ENCODE results near the gene EXOC6.
"Not testable (repeated sequence)": the region's sequence is repeated elsewhere in the genome, so short reads cannot be mapped to it uniquely, and the experiment has no call there.

The EXOC6 gene

DNA sequence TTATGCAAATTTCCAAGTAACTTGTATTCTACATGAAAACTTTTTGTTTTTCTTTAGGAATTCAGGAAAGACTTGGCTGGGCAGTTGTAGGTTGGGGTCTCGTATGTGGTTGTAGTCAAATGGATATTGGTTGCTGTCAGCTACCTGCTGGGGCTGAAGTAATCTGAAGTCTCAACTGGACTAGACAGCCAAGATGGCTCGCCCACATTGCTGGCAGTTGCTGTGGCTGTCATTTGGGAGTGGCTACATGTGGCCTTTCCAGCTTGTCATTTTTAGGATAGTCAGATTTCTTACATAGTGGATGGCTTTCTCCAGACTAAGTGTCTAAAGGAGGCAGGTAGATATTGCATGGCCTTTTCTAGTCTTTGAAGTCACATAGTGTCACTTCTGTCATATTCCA lies 32.6 kb downstream of the EXOC6 start:
- DNase-seq = no peak

DNA sequence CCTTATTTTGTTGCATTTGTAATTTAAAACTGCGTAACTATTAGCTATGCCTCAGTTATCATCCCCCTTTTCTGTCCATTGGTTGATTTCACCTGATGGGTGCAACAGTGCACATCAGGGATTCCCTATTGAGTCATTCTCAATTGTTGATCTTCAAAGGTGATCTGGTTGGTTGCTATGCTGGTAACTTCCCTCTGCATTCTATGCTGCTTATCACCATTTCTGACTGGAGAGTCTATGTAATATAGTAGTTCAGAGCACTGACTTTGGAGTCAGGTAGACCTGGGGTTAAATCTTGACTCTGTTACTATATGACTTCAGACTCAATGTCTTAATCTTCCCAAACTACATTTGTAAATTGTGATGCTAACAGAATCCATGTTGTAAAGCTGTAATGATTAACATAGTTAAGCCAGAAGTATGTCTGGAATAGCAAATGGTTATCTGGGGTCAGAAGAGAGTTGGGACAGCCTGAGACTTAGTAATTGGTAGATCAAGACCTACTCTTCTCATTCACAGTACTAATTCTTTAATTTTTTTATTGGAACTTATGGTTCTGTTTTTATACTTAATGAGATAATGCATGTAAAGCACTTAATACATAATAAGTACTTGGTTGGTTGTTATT lies 38.1 kb downstream of the EXOC6 start:
- no peak for DNase-seq

DNA sequence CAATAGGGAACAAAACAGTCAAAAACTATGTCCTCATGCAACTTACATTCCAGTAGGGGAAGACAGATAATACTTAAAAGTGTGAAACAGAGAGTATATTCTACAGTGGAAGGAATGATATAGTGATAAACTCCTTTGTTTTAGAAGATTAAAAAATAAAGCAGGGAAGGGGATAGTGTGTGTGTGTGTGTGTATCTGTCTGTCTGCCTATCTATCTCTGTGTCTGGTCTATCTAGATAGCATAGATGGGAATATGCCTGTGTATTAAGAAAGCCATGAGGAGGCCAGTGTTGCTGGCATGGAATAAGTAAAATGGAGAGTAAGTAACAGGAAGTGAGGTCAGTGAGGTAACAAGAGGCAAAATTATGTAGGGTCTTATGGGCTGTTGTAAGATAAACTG lies 42.2 kb downstream of the EXOC6 start:
- no peak for DNase-seq

DNA sequence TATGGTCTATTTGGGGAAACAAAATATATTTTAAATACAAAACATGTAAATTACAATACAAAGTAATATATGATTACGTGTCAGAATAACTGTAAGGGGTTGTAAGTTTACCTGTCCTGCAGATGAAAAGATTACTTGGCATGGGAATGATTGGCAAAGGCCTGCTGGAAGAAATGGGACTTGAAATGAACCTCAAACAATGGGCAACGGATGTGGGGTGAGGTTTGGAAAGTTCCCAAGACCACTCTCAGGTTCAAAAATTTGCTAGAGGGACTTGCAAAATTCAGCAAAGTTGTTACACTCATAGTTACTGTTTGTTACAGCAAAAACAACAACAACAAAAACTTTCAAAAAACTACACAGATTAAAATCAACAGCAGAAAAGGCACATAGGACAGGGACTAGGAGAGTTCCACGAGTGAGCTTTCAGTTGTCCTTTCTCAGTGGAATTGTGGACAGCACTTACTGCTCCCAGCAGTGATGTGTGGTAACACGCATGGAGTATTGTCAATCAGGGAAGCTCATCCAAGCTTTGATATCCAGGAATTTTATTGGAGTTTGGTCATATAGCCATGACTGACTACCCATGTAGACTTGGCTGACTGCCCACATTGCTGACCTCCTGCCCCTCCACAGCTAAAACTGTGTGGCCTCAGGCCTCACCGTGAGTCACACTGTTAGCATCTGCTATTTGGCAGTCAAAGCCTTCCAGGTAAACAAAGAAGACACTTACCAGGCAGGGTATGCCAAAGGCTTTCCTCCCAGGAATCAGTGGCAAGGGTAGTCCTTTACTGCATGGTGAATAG lies 43.8 kb downstream of the EXOC6 start:
- no peak for DNase-seq

DNA sequence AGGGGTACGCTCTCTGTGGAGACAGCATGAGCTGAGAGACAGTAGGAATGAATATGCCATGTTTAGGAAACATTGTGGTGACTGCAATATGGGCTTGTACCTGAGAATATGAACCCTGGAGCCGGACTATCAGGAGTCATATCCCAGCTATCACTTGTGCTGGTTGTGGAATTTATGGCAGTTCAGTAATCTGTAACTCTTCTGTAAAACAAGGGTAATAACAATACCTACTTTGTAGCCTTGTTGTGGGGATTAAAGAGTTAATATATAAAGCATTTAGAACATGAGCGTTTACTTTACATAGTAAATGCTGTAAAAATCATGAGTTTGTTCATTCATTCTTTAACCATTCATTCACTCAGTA lies 44.4 kb downstream of the EXOC6 start:
- DNase-seq = no peak

DNA sequence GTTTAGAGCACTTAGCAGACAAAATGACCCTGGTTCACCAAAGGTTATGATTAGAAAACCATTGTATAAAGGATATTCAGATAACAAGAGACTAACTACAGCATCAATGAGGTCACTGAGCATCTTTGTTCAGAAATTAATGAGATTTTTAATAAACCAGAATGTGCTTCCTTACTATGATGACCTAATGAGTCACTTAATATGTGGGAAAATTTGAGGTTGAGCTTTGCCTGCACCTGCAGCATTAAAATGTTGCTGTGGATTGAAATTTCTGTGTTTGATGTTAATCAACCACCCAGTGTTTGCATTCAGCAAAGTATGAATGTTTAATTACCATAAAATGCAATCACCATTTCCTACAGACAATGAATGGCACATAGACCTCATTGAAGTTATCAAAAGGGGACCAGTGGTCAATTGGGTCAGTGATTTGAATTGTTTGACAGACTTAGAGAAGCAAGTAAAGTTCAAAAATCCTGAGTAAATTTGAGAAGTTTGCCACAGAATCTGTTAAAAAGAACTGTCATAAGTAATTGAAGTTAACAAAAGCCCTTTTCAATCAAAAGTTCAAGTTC lies 45.8 kb downstream of the EXOC6 start:
- DNase-seq = no peak

DNA sequence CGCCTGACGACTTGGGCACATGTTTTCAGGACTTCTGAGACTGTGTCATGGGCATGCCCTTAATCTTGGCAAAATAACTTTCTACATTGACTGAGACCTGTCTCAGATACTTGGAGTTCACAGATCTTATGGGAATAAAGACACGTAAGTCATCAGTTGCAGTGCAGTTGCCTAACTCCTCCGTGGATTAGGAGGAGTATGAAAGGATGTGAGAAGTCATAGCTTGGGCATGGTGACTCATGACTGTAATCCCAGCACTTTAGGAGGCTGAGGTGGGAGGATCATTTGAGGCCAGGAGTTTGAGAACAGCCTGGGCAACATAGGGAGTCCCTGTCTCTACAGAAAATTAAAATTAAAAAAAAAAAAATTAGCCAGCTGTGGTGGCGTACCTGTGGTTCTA lies 49.6 kb downstream of the EXOC6 start:
- DNase-seq = no peak

DNA sequence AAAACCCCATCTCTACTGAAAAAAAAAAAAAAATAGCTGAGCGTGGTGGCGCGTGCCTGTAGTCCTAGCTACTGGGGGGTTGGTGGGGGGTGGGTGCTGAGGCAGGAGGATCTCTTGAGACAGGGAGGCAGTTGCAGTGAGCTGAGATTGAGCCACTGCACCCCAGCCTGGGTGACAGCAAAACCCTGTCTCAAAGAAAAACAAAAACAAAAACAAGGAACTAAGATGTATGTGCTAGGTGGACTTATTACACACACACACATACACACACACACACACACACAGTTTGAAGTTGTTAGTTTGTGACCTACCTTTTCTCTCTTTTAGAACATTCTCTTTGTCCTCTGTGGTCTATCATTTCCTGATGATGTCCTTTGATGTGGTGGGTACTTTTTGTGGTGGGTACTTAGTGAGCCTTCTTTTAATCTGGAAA lies 53.5 kb downstream of the EXOC6 start:
- DNase-seq = no peak

DNA sequence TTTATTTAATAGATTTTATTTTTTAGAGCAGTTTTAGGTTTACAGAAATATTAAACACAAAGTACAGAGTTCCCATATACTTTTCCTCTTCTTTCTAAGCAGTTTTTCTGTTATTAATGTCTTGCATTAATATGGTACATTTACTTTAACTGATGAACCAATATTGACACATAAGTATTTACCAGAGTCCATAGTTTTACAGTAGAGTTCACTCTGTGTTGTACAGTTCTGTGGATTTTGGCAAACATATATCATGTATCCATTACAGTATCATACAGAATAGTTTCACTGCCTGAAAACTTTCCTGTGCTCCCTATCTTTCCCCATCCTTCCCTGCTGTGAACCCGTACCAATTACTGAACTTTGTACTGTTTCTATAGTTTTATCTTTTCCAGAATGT lies 55.3 kb downstream of the EXOC6 start:
- DNase-seq = no peak

DNA sequence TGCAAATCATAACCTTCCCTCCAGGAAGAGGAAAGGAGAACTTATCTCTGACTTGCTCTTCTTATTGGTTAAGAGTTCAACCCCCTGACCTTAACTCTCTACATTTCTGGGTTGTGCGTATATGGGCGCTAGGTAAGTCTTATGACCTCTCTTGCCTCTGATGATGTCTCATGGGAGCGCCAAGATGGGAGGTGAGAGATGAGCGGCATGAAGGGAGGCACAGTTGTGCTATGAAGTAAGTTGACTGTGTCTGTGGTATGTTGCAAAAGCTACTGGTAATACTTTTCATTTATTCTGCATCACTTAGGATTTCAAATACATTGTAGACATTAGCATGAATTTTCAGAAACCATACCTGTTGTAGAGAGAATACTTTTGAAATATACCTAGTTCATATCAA lies 59.0 kb downstream of the EXOC6 start:
- no peak for DNase-seq

DNA sequence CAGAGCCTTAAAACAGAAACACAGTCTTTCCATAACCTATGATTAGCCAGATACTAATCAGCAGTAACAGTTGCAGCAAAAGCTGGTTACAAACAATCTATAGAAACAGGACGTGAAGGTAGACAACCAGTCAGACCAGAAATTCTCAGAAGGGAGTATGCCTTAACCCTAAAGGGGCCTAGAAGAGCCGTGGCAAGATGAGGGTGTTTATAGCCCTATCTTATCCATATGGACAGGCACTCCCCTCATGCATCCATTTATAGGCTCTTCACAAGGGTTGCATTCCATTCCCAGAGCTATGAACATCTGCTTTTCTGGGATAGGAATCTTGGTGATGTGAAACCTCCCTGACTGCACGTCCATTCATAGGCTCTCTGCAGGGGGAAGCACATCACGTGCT lies 64.3 kb downstream of the EXOC6 start:
- DNase-seq = not testable (repeated sequence)

DNA sequence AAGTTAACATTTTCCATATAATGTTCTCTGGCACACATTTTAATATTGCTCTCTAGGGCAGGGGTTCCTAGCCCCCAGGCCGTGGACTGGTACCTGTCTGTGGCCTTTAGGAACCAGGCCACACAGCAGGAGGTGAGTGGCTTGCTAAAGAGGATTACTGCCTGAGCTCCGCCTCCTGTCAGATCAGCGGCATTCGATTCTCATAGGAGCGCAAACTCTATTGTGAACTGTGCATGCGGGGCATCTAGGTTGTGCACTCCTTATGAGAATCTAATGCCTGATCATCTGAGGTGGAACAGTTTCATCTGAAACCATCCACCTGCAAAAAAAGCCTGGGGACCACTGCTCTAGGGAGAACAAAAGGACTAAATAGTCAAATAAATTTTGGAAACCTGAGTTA lies 65.7 kb downstream of the EXOC6 start:
- DNase-seq = no peak

DNA sequence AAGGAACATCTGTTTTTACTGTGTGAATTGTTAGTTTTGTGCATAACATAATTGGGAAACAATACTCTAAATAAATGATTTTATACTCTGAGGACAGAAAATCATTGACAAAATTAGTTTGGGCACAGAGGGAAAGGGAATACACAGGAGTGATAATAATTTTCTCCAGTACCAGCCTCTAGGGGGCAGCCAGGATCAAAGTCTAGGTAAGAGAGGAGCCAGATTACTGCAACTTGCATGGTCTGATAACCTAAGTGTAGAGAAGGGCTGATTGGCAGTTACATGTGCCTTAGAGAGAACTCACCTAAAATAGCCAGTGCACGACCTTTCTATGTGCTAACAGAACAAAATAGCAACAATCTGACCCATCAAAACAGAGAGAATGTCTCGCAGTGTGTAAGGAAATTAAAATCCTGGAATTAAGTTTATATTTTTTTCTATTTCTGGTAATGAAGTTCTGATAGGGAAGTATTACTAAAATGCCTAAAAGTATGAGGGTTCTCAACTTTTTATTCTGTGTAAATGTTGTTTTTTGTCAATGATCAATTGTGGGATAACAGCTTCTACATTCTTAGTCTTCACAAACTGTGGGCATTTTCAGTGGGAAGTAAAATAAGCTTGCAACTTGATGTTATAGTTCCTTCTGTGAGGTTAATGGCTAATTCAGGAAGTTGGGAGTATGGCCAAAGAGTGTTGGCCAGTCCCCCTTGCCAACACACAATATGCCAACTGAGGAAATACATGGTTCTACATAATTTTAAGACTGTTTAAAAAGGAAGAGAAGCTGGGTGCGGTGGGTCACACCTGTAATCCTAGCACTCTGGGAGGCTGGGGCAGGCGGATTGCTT lies 66.4 kb downstream of the EXOC6 start:
- DNase-seq = peak; percentile 26 to 31

DNA sequence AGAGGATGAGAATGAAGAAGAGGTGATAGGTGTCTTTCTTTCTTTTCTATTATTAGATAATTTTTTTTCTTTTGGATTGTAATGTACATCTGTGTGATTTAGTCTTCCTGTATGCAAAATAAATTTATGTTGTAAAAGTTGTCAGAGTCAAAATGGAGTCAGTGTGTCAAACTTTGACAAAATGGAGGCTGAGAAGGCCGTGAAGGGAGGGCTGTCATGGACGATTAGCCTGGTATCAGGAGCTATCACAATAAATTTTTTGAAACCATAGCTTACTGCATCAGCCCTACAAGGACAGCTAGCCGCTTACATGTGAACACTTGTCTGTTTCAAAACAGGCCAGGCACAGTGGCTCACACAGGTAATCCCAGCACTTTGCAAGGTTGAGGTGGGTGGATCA lies 67.6 kb downstream of the EXOC6 start:
- DNase-seq = no peak

DNA sequence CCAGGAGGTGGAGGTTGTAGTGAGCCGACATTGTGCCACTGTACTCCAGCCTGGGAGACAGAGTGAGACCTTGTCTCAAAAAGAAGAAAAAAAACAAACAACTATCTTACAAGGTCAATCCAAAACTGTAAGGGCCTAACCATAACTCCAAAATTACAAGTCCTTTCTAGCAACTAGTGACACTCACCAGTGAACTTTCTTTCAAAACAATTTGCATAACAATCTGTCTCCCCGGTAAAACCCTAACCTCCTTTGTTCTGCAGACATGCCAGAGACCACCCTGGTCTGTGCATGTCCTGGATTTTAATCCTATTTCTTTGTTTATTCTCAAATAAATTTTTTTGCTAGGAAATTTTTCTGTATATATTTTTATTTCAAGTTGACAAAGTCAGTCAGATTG lies 68.1 kb downstream of the EXOC6 start:
- no peak for DNase-seq

DNA sequence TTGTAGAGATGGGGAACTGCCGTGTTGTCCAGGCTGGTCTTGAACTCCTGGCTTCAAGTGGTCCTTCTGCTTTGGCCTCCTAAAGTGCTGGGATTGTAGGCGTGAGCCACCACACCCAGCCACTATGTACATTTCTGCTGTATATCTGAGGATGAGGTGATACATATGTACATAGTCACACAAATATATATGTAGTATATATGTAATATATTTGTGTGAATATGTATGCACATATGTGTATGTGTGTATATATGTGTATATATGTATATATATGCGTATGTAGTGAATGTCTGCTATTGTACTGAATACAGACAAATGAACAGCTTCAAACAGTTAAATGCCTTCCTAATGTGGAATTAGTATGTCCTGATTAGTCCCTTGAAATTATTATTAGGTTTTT lies 70.3 kb downstream of the EXOC6 start:
- no peak for DNase-seq

DNA sequence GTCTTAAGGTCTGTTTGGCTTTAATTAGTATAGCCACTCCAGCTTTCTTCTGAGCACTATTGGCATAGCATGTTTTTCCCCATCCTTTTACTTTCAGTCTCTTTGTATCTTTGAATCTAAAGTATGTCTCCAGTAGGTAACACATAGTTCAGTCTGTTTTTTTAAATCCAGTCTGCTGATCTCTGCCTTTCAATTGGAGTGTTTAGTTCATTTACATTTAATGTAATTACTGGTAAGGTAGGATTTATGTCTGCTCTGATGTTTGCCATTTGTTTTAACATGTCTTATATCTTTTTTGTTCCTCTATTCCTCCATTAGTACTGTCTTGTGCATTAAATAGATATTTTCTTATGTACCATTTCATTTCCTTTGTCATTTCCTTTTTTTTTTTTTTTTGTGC lies 72.5 kb downstream of the EXOC6 start:
- no peak for DNase-seq

DNA sequence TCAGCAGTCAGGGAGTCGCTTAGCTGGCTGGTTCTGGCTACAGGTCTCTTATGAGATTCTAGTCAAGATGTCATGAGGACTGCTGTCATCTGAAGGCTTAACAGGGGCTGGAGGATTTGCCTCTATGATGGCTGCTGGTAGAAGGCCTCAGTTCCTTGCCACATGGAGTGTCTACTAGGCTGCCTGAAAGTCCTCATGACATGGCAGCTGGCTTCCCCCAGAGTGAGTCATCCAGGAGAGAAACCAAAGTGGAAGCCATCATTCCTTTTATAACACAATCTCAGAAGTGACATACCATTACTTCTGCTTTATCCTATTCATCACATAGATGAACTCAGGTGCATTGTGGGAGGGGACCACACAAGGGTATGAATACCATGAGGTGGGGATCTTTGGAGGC lies 75.1 kb downstream of the EXOC6 start:
- DNase-seq = no peak

DNA sequence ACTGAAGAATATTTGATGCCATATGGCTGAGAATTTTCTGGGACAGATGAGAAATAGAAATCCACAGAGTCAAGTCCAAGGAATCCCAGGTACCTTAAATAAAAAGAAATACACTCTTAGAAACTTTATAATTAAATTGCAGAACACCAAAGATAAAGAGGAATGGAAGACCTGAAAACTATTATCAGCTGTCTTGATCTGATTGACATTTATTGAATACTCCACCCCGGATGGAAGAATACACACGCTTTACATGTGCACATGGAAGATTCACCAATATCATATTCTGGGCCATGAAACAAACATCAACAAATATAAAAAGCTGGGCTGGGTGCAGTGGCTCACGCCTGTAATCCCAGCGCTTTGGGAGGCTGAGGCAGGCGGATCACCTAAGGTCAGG lies 81.6 kb downstream of the EXOC6 start:
- no peak for DNase-seq

DNA sequence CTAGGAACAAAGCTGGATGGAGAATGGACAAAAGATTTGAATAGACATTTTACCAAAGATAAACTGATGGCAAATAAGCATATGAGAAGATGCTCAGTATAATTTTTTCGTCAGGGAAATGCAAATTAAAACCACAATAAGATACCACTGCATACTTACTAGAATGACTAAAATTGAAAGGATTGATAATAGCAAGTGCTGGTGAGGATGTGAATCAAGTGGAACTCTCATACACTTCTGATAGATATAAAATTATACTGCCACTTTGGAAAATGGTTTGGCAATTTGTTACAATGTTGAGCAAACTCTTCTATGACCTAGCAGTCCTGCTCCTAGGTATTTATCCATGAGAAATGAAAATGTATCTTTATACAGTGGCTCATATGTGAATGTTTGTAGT lies 83.3 kb downstream of the EXOC6 start:
- no peak for DNase-seq

DNA sequence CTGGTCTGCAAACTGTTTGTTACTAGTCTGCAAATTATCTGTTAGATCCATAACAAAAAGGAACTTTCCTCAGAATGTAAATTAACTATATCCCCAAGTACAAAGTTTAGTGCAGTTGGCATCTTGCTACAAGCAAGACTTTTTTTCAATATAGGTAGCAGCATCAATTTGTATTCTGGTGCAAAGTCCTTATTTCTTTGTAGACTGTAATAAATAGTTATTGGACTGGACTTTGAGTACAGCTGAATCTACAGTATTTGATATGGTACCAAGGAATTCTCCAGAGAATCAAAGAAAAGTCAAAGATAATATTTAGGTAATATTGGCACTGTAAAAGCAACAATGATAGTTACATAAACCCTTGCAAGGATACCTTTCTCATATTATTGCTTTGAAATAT lies 89.6 kb downstream of the EXOC6 start:
- no peak for DNase-seq

DNA sequence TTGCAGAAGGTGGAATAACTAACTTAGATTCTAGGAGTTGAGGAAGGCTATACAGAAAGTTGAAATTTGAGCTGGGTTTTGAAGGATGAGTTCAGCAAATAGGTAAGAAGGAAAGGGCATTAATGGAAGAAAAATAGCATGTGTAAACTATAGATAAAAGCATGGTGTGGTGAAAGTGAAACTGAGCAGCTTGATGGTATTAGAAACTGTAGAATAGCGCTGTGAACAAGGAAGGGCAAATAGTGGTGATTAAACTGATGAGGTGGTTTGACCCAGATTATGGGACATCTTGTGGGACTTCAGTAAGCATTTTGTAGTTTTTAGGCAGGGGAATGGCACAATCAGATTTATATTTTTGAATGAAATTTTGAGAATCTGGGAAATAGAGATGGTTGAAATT lies 90.5 kb downstream of the EXOC6 start:
- no peak for DNase-seq

DNA sequence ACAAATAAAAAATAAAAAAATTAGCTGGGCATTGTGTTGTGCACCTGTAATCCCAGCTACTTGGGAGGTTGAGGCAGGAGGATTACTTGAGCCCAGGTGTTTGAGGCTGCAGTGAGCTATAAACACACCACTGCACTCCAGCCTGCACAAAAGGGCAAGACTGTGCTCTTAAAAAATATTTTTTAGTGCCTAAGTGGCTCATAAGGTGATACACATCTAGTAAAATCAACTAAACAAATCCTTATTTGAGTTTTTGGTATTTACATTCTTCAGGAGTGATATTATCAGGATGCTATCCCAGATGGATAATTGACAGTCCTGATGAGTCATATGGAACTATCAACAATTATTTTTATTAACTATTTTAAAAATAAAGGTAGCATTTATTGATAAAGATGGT lies 93.9 kb downstream of the EXOC6 start:
- no peak for DNase-seq

DNA sequence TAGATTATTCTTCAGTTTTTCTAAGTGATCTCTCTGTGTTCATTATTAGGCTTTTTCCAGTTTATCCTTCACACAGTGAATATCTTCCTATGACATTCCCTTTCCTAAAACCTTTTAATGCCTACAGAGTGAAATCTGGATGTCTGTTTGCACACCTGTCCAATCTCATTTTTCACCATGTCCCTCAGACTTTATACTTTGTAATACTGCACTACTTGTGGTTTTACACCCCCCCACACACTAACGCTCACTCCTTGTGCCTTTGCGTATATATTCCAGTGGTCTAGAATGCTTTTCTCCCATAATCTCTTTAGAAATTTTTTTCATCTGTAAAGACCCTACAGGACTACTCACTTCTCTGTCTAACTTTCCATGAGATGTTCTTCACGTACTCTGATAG lies 98.2 kb downstream of the EXOC6 start:
- no peak for DNase-seq

All from activated CD4-positive, alpha-beta T cell treated with anti-CD3 and anti-CD28 coated beads, Interleukin-2, amount 50 U/mL, for 4 hours (primary cell).